HPDE6-E6E7 (cell line): Measurements from ENCODE around the gene NRIP1.

Experiments used
- DNase-seq: peaks from one replicate; pipeline ENCODE4 v3.0.0; 2011; ENCODE audit warnings: missing footprints; ENCODE audit errors: extremely low spot score

NRIP1 gene

DNA sequence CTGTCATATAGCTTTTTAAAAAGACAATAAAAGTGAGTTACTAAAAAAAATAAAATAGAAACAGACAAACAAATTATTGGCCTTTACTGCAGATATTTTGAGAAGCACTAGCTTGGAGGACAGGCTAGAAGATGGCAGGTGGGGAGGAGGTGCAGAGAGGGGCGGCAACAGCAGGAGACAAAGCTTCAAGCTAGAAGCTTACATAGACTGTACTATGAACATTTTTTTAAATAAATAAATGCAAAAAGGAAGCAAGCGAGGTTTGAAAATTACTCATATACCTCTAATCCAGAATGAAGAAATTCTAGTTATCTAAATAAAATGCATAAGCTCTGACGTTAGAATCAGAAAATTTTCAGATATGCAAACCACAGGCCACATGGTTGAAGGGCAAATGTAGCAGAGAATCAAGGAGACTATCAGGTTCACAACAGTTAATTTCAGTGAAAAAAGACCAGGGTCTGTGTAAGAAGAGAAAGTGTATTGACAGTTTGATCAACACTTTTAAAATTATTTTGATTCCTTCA lies 54.9 kb downstream of the NRIP1 start:
- no peak for DNase-seq

DNA sequence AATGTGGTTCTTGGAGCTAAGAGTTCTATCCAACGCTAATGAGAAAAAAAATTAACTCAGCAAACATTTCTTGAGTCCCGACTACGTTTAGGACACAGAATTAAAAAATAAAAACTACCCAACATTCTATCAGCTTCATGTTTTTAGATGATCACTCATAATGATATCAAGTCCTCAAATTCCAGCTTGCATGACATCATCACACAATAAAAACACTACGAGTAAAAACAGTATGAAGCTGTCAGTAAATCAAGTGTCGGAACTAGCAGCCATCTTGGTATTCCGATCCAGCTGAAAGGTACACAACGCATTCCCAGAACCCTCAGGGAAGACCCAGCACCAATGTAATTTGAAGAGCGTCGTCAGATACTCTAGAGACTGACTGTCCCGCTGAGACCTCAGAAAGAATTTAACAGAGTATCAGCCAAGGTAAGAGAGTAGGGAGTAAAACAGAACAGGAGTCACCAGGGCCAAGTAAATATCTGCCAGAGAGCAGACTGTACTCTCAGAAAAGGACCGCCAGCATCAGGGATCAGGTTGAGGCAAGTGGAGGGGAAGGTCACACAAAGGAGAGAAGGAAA lies 57.0 kb downstream of the NRIP1 start:
- no peak for DNase-seq

GRCh38 chr21:15006594-15007230 lies 58.1 kb downstream of the NRIP1 start:
- no peak for DNase-seq

GRCh38 chr21:15005391-15005790 lies 59.4 kb downstream of the NRIP1 start:
- DNase-seq, result no peak

GRCh38 chr21:15004721-15005370 lies 60.0 kb downstream of the NRIP1 start:
- no peak for DNase-seq

DNA sequence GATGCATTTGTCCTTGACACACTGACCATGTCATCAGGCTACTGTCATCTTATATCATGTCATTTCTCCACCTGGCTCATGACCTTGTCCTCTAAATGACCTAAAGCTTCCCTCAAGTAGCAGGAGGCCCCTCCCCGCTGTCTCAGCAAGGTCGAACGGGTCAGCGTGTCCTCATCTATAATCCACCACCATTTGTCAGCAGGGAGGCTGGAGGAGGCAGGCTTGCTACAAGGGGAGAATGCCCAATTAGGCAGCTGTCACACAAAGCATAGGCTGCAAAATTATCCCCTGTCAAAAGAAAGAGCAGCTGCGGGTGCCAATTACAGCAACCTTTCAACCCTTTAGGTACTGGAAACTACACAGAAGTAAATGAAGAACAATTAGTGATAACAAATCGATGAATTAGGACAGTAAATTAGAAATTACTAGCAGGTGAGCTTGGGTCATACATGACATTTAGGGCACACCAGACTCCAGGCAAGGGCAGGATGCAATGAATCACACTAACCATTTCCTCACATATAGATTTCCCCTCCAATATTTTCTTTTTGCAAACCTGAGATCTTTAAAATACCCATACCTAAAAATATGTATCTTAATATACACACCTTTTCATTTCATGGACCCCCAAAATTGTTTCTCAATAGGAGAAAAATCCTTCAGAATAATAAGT lies 61.2 kb downstream of the NRIP1 start:
- no peak for DNase-seq

GRCh38 chr21:15001857-15002606 lies 62.8 kb downstream of the NRIP1 start:
- DNase-seq, result no peak

- DNase-seq, result no peak
These were observed 63.7 kb downstream of the NRIP1 start for GRCh38 chr21:15001113-15001512.

GRCh38 chr21:15000081-15000480 lies 64.7 kb downstream of the NRIP1 start:
- DNase-seq, result no peak

DNA sequence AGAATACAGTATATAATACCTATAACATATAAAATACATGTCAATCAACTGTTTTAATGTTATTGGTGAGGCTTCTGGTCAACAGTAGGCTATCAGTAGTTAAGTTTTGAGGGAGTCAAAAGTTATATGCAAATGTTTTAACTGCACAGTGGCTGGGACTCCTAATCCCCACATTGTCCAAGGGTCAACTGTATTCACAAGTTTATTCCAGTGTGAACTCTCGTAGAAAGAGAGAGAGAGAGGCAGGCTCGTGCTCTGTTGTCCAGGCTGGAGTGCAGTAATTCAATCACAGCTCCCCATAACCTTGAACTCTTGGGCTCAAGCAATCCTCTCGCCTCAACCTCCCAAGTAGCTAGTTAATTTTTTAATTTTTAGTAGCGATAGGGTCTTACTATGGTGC lies 66.0 kb downstream of the NRIP1 start:
- no peak for DNase-seq

- no peak for DNase-seq
These were observed 66.5 kb downstream of the NRIP1 start for GRCh38 chr21:14998336-14998735.

GRCh38 chr21:14995695-14996490 lies 68.9 kb downstream of the NRIP1 start:
- DNase-seq, result no peak

GRCh38 chr21:14995226-14995625 lies 69.6 kb downstream of the NRIP1 start:
- no peak for DNase-seq

GRCh38 chr21:14993115-14993514 lies 71.7 kb downstream of the NRIP1 start:
- DNase-seq, result no peak

GRCh38 chr21:14991957-14992356 lies 72.8 kb downstream of the NRIP1 start:
- no peak for DNase-seq

DNA sequence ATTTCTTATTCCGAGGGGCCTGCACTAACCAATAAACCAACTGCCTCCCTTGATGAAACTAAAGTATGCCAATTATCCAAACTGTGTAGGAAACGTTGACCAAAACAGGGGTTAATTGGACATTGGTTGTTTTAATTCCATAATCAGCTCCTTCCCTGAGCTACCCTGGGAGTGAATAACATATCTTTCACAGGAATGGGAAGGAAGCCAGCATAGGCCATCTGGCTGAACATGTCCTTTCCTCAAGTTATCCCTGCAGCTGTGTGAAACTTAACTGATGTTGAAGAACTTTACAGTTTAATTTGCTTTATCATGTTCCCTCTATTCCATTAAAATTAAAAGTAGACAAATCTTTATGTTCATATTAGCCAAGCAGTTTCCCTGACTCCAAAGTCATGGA lies 75.4 kb downstream of the NRIP1 start:
- no peak for DNase-seq

DNA sequence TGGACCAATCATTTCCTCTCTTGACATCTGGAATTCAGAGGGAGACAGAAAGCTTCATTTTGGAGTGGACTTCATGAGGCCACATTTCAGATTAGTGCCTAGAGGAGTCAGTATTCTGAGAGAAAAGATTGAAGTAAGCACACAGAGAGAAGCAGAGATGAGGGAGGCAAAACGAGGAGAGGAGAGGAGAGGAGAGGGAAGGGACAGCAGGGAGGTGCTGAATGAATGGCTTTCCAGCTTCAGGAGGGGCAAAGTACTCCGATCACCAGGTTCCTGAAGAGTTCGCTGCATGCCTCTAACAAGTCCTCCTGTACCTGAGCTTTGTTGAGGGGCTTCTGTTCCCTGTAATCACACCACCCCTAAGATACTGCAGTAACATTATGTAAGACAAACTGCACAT lies 76.0 kb downstream of the NRIP1 start:
- DNase-seq, result no peak

GRCh38 chr21:14987370-14988170 lies 77.2 kb downstream of the NRIP1 start:
- DNase-seq, result no peak

GRCh38 chr21:14985306-14985705 lies 79.5 kb downstream of the NRIP1 start:
- DNase-seq, result no peak

DNA sequence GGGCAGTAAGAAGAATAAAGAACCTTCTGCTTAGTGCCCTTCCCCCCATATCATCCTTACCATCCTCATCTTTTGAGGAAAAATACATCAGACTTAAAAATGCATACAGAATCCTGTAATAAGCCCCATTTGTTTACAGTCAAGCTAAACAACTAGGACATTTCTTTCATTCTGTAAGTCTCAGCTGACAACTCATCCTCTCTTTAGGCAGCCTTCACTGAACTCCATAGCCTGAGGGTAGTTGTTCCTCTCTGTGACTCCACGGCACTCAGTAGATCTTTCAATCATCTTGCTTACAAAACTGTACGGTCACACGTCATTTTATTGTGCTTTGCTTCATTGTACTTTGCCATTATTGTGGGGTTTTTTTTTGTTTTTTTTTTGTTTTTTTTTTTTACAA lies 82.5 kb downstream of the NRIP1 start:
- DNase-seq, result no peak
